Lower leg skin (tissue), 3 donors: ENCODE measurements around the gene BABAM2.

Source experiments
- CTCF ChIP-seq, 3 donors: fragments of 450-650 bp; IDR thresholded peaks; one replicate each; pipeline ENCODE4 v1.5.1; 2016; ENCODE audit warnings: antibody characterized with exemption in 3 of 3, mild to moderate bottlenecking in 3 of 3, moderate library complexity in 2 of 3
- POLR2A ChIP-seq, 2 donors: fragments of 450-650 bp; IDR thresholded peaks; one replicate each; pipeline ENCODE4 v1.6.1; 2016 to 2017; ENCODE audit warnings: antibody characterized with exemption in 2 of 2, mild to moderate bottlenecking in 1 of 2, moderate library complexity in 1 of 2

DNA sequence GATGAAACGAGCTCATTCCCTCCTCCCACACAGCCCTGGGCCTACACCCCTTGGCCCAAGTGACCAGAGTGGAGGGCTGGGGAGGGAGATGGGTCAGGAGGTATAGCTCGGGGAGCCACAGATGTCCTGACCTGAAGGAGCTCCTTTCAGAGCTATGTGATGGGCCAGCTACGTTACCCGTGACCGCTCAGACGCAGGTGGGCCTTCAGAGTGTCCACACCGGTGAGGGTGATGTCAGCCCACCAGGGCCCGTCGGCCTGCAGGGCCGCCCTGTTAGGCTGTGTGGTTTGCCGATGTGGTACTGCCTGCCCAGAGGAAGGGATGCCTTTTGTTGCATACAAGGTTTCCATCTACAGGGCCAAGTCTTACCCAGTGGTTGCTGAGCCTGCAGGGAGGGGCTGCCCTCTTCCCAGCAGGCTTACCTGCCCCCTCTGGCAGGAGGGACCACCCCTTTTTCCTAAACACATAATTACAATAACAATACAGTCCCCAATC lies 460.3 kb downstream of the BABAM2 start:
- TF ChIP-seq CTCF (IDR thresholded peaks at IDR 0.05) (no peak), POLR2A (IDR thresholded peaks at IDR 0.05) (no peak)
